HEK293 (cell line): Measurements from ENCODE around the gene EPB41L5.

Source experiments
- FEZF1 ChIP-seq: fragments of 450-650 bp; formaldehyde crosslinking; IDR thresholded peaks from 2 replicates; pipeline ENCODE4 v1.5.1; 2016; ENCODE audit warnings: missing biosample characterization, missing genetic modification characterization
- GFI1B ChIP-seq: fragments of 450-650 bp; formaldehyde crosslinking; IDR thresholded peaks from 2 replicates; pipeline ENCODE4 v1.5.1; 2016; ENCODE audit warnings: missing biosample characterization, missing genetic modification characterization
- GLI4 ChIP-seq: fragments of 450-650 bp; formaldehyde crosslinking; IDR thresholded peaks from 2 replicates; pipeline ENCODE4 v1.5.1; 2016; ENCODE audit warnings: missing biosample characterization, missing genetic modification characterization
- REST ChIP-seq: fragments of 450-650 bp; formaldehyde crosslinking; IDR thresholded peaks from 2 replicates; pipeline ENCODE4 v1.5.1; 2016; ENCODE audit warnings: missing biosample characterization, missing genetic modification characterization
- ZNF10 ChIP-seq: fragments of 450-650 bp; formaldehyde crosslinking; IDR thresholded peaks from 2 replicates; pipeline ENCODE4 v1.5.1; 2017; ENCODE audit warnings: missing biosample characterization, missing genetic modification characterization
- ZNF24 ChIP-seq: fragments of 450-650 bp; formaldehyde crosslinking; IDR thresholded peaks from 2 replicates; pipeline ENCODE4 v1.5.1; 2016; ENCODE audit warnings: missing biosample characterization, missing genetic modification characterization
- ZNF423 ChIP-seq: fragments of 450-650 bp; formaldehyde crosslinking; IDR thresholded peaks from 2 replicates; pipeline ENCODE4 v1.5.1; 2016; ENCODE audit warnings: missing biosample characterization, missing genetic modification characterization
- ZNF510 ChIP-seq: fragments of 450-650 bp; formaldehyde crosslinking; IDR thresholded peaks from 2 replicates; pipeline ENCODE4 v1.5.1; 2018; ENCODE audit warnings: mild to moderate bottlenecking, missing genetic modification characterization, missing biosample characterization; ENCODE audit not compliant: insufficient replicate concordance
- ZNF529 ChIP-seq: fragments of 450-650 bp; formaldehyde crosslinking; IDR thresholded peaks from 2 replicates; pipeline ENCODE4 v1.5.1; 2017; ENCODE audit warnings: missing genetic modification characterization, missing biosample characterization; ENCODE audit not compliant: insufficient replicate concordance
- ZNF658 ChIP-seq: fragments of 450-650 bp; formaldehyde crosslinking; IDR thresholded peaks from 2 replicates; pipeline ENCODE4; 2016; ENCODE audit warnings: missing biosample characterization, missing genetic modification characterization
- TF ChIP-seq, protein P1 (sequence below): fragments of 450-650 bp; formaldehyde crosslinking; IDR thresholded peaks from 2 replicates; pipeline ENCODE4 v1.5.1; 2016; ENCODE audit warnings: missing biosample characterization, missing genetic modification characterization
- TF ChIP-seq, protein P2 (sequence below): fragments of 450-650 bp; formaldehyde crosslinking; IDR thresholded peaks from 2 replicates; pipeline ENCODE4 v1.5.1; 2016; ENCODE audit warnings: missing biosample characterization, missing genetic modification characterization

GRCh38 chr2:120079647-120080046 lies 66.8 kb downstream of the EPB41L5 start:
- no peak for TF ChIP-seq ZNF510 (tag by site-specific recombination)
- no peak for TF ChIP-seq ZNF658
- TF ChIP-seq, protein P1, sequence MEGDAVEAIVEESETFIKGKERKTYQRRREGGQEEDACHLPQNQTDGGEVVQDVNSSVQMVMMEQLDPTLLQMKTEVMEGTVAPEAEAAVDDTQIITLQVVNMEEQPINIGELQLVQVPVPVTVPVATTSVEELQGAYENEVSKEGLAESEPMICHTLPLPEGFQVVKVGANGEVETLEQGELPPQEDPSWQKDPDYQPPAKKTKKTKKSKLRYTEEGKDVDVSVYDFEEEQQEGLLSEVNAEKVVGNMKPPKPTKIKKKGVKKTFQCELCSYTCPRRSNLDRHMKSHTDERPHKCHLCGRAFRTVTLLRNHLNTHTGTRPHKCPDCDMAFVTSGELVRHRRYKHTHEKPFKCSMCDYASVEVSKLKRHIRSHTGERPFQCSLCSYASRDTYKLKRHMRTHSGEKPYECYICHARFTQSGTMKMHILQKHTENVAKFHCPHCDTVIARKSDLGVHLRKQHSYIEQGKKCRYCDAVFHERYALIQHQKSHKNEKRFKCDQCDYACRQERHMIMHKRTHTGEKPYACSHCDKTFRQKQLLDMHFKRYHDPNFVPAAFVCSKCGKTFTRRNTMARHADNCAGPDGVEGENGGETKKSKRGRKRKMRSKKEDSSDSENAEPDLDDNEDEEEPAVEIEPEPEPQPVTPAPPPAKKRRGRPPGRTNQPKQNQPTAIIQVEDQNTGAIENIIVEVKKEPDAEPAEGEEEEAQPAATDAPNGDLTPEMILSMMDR (tag by site-specific recombination): no peak
- no peak for TF ChIP-seq GFI1B (tag by site-specific recombination)
- no peak for TF ChIP-seq REST (tag by site-specific recombination)
- no peak for TF ChIP-seq GLI4 (tag by site-specific recombination)
- no peak for TF ChIP-seq ZNF529 (tag by site-specific recombination)
- no peak for TF ChIP-seq ZNF24
- TF ChIP-seq, protein P2, sequence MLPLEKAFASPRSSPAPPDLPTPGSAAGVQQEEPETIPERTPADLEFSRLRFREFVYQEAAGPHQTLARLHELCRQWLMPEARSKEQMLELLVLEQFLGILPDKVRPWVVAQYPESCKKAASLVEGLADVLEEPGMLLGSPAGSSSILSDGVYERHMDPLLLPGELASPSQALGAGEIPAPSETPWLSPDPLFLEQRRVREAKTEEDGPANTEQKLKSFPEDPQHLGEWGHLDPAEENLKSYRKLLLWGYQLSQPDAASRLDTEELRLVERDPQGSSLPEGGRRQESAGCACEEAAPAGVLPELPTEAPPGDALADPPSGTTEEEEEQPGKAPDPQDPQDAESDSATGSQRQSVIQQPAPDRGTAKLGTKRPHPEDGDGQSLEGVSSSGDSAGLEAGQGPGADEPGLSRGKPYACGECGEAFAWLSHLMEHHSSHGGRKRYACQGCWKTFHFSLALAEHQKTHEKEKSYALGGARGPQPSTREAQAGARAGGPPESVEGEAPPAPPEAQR: no peak
- TF ChIP-seq ZNF423 (tag by site-specific recombination): no peak
- no peak for TF ChIP-seq ZNF10 (tag by site-specific recombination)
- TF ChIP-seq FEZF1 (tag by site-specific recombination): no peak
